Endothelial cell of umbilical vein (primary cell): ENCODE measurements around the gene SERBP1.

Source experiments
- EZH2 ChIP-seq: IDR thresholded peaks from 2 replicates; pipeline ENCODE4 v1.6.1; 2012; ENCODE audit warnings: borderline replicate concordance, low read depth, mild to moderate bottlenecking, moderate library complexity, low read length, inconsistent platforms; ENCODE audit not compliant: severe bottlenecking
- FOS ChIP-seq: IDR thresholded peaks from 2 replicates; pipeline ENCODE4 v1.6.1; 2011; ENCODE audit warnings: mild to moderate bottlenecking, low read length, moderate library complexity, borderline replicate concordance; ENCODE audit not compliant: insufficient read depth
- JUN ChIP-seq: IDR thresholded peaks from 2 replicates; pipeline ENCODE4 v1.6.1; 2011; ENCODE audit warnings: borderline replicate concordance, low read depth; ENCODE audit not compliant: insufficient read length, insufficient read depth
- MYC ChIP-seq: IDR thresholded peaks from one replicate; pipeline ENCODE4 v1.6.1; 2011; ENCODE audit warnings: mild to moderate bottlenecking, low read depth, low read length
- POLR2A ChIP-seq: IDR thresholded peaks from 2 replicates; pipeline ENCODE4 v1.6.1; 2012; ENCODE audit warnings: low read depth, mild to moderate bottlenecking, control low read depth, low read length
- POLR2AphosphoS5 ChIP-seq: IDR thresholded peaks from 2 replicates; pipeline ENCODE4 v1.6.1; 2012; ENCODE audit warnings: low read depth, mild to moderate bottlenecking, control low read depth, low read length, moderate library complexity; ENCODE audit not compliant: insufficient read depth
- TF ChIP-seq, protein P1 (sequence below), 2 donors: IDR thresholded peaks; 1 replicate in 1 of 2; 2 replicates in 1 of 2; pipeline ENCODE4 v1.5.1; 2011; ENCODE audit warnings: low read length in 2 of 2, mild to moderate bottlenecking in 2 of 2, moderate library complexity in 2 of 2, control low read depth in 1 of 2, inconsistent platforms in 1 of 2, low read depth in 1 of 2; ENCODE audit not compliant: insufficient read depth in 1 of 2; ENCODE audit errors: extremely low read depth in 1 of 2
- TF ChIP-seq, protein P2 (sequence below): IDR thresholded peaks from 2 replicates; pipeline ENCODE4 v1.6.1; 2011; ENCODE audit not compliant: insufficient read depth, insufficient read length

DNA sequence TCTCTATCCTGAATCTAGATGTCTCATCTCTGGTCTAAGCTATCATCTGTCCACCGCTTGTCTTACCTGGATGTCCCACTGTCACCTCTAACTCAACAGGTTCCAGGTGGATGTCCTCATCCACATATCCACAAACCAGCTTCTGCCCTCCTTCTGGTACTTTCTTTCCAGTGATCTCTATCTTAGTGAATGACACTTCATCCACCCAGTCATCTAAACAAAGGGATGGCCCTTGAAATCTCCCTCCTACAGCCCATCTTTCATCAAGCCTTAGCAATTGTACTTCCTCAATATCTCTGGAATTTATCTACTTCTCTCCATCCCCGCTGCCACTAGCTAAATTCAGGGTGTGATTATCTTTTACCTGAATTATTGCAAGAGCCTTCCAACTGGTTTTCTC lies 33.9 kb upstream of the SERBP1 start:
- TF ChIP-seq POLR2A (no peak), POLR2AphosphoS5 (no peak), MYC (no peak), EZH2 (no peak), JUN (no peak), FOS (no peak)
- TF ChIP-seq, protein P1, sequence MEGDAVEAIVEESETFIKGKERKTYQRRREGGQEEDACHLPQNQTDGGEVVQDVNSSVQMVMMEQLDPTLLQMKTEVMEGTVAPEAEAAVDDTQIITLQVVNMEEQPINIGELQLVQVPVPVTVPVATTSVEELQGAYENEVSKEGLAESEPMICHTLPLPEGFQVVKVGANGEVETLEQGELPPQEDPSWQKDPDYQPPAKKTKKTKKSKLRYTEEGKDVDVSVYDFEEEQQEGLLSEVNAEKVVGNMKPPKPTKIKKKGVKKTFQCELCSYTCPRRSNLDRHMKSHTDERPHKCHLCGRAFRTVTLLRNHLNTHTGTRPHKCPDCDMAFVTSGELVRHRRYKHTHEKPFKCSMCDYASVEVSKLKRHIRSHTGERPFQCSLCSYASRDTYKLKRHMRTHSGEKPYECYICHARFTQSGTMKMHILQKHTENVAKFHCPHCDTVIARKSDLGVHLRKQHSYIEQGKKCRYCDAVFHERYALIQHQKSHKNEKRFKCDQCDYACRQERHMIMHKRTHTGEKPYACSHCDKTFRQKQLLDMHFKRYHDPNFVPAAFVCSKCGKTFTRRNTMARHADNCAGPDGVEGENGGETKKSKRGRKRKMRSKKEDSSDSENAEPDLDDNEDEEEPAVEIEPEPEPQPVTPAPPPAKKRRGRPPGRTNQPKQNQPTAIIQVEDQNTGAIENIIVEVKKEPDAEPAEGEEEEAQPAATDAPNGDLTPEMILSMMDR (IDR thresholded peaks at IDR 0.05; ENCODE audit: extremely low read depth in 1 of 2, insufficient read depth in 1 of 2, low read depth in 1 of 2, low read length in 2 of 2) = no peak
- TF ChIP-seq, protein P2, sequence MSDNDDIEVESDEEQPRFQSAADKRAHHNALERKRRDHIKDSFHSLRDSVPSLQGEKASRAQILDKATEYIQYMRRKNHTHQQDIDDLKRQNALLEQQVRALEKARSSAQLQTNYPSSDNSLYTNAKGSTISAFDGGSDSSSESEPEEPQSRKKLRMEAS = no peak
